Measurements from ENCODE around the gene TMEM86A.

The TMEM86A gene

DNA sequence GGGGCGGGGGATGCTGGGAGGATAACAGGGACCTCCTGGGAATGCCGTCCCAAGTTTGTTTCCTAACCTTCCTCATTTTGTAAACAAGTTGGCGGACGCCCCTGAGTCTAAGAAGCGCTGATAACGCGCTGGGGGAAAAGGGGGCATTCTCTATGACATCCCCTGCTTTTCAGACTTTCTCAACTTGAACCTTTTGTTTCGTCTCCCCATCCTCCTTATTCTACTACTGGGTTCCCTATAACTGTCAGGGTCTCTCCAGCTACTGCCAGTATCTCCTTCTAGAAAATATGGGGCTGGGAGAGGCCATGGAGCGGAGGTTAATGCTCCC, 654 bp downstream of the TMEM86A start:
- DNase-seq (ENCODE audit: low read depth, low spot score): no peak
- H3K27ac ChIP-seq: peak overlapping the region; percentile 59

DNA sequence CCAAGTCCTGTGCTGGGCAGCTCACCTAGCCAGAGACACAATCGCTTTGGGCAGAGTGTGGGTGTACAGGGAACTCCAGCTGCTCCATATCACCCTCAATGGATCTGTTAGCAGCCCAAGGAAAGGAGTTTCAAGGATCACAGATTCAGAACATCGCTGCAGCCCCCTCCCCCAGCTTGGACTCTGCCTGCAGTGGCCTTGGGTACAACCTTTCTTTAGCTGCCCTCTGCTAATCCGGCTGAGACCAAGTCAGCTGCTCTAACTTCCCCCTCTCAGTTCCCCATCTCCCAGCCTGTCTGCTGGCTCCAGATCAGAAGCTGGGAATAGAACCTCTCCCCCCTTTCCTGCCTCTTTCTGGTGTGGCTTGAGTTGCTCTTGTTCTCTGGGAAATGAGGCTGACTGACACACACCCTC, 1.3 kb downstream of the TMEM86A start:
- H3K27ac ChIP-seq: no peak overlapping the region
- no peak for DNase-seq (ENCODE audit: low read depth, low spot score)

- DNase-seq (ENCODE audit: low read depth, low spot score): no peak
- H3K27ac ChIP-seq: no peak overlapping the region
Observed at GRCh38 chr11:18700375-18700774, 1.8 kb downstream of the TMEM86A start.

GRCh38 chr11:18700872-18701271, 2.3 kb downstream of the TMEM86A start:
- DNase-seq (ENCODE audit: low read depth, low spot score): no peak
- H3K27ac ChIP-seq: no peak overlapping the region

DNA sequence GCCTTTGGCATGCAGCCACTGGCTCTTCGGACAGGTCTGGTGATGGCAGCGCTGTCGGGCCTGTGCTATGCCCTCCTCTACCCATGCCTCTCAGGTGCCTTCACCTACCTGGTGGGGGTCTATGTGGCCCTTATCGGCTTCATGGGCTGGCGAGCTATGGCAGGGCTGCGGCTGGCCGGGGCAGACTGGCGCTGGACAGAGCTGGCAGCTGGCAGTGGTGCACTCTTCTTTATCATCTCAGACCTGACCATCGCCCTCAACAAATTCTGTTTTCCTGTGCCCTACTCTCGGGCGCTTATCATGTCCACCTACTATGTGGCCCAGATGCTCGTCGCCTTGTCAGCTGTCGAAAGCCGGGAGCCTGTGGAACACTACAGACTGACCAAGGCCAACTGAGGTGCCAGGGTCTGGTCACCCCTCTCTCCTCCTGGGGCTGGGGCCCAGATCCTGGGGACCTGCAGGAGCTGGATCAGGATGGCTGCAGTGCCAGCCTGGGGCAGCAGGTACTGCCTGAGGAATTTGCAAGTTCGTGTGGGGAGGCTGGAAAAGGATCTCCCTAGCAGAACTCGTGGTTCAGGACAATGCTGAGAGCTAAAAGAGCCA, 3.1 kb downstream of the TMEM86A start:
- DNase-seq (ENCODE audit: low read depth, low spot score): no peak
- H3K27ac ChIP-seq: no peak overlapping the region

DNA sequence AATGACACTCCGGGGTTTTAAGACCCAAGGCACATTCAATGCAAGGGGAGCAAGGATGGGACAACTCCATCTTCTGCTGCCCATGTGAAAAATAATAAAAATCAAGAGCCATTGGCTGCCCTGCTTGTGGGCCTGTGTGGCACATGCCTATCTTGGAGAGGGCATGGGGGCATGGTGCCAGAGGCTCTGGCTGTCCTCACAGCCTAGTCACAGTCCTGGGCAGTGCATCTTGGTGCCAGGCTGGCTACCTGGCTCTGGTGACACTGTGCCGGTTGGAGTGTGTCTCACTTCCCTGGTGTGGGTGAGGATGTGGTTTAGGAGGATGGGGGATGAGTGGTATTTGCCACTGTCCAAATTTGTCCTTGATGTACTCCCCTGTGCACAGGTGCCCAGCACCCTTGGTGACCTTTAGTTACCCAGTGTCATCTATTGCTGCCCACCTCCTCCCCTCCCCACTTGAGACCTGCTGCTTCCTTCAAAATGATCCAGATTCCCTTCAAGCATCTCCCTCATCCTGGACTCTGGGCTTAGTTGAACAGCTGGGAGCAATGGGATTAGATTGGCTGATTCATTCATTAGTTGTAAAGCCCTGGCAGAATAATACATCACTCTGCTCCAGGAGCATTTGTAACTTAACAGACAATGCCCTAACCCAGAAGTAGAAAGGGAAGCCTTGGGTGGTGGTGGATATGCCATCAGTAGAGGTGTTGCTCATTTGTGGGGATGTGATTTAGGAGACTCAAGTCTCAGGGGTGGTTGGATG, 4.6 kb downstream of the TMEM86A start:
- H3K27ac ChIP-seq: no peak overlapping the region
- DNase-seq (ENCODE audit: low read depth, low spot score): no peak

DNA sequence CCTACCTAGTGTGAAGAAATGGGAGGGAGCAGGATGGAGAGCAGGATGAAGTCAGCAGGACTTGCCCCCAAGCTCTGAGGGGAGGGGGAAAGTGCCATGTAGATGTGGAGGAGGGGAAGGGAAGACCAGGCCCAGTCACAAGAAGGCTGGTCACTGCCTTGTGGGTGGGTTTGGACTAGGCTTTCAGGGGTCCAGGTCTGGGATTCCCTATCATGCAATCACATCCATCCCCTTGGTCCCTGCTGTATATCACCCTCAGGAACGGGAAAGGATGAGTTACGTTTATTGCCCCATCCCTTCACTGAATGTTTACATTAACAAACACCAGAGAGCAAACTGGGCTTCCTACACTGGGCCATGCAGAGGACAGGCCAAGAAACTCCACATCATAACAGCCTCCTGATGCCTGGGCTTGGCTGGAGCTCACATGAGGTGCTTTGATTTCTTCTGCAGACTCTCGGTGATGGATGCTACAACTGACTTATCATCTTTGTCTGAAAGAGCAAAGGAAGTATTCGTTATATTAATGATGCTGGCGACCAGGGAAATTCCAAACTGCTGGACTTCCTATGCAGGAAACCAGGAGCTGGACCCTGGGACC, 5.6 kb downstream of the TMEM86A start:
- H3K27ac ChIP-seq: no peak overlapping the region
- DNase-seq (ENCODE audit: low read depth, low spot score): no peak

DNA sequence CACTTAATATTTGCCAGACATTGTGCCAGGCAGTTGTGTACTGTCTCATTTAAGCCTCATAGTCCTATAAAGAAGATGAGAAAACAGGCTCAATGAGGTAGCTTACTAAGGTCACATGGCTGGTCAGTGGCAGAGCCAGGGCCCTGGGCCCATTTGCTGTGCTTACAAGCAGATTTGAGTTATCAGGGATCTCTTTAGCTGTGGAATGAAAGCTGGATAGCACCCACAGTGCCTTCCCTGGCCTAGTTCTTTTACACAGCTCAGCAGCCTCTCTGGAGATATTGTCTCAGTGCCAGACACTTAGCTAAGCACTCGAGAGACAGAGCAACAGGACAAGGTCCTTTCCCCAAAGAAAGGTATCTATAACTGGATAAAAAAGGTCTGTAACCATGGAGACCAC, 6.1 kb downstream of the TMEM86A start:
- no peak for DNase-seq (ENCODE audit: low read depth, low spot score)
- H3K27ac ChIP-seq: no peak overlapping the region

GRCh38 chr11:18705651-18706281, 7.2 kb downstream of the TMEM86A start:
- peak overlapping the region; percentile 6 for H3K27ac ChIP-seq
- DNase-seq (ENCODE audit: low read depth, low spot score): no peak

DNA sequence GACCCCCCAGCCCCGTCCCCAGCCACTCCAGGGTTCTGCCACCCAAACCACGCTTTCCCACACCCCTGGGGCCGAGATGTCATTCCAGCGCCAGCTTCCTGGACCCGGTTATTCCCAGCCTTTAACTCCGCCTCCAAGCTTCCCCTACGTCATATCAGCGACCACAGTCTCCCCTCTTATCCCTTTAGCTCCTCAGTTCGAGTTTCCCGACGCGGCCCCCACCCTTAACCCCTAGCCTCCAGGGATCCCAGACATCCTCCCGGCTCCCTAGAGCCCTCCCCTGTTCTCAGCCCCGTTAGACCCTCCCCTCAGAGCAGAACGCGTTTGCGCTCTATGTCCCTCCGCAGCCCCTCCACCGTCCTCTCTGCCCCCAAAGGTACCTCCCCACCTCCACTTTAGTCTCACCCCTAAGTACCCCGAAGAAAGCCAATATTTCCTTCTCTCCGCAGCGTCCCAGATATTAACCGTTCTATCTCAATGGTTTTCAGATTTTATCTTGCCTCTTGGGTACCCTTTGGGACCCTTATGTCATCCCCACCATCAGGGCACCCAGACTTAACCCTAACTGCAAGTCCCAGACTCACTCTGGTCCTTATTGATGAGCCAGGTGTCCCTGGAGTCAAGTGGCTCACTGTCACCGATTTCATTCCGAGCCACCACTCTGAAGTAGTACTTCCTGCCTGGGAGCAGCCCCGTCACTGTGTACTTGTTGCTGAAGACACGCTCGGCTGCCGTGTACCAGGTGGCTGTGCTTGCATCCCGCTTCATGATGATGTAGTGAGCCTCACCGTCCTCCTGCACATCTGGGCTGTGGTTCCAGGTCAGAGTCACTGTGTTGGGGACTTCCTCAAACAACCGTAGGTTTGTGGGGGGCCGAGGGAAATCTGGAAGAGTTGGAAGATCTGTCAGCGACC, 8.0 kb downstream of the TMEM86A start:
- no peak for DNase-seq (ENCODE audit: low read depth, low spot score)
- H3K27ac ChIP-seq: peak overlapping the region; percentile 6

GRCh38 chr11:18707811-18708340, 9.3 kb downstream of the TMEM86A start:
- DNase-seq (ENCODE audit: low read depth, low spot score): no peak
- H3K27ac ChIP-seq: no peak overlapping the region

DNA sequence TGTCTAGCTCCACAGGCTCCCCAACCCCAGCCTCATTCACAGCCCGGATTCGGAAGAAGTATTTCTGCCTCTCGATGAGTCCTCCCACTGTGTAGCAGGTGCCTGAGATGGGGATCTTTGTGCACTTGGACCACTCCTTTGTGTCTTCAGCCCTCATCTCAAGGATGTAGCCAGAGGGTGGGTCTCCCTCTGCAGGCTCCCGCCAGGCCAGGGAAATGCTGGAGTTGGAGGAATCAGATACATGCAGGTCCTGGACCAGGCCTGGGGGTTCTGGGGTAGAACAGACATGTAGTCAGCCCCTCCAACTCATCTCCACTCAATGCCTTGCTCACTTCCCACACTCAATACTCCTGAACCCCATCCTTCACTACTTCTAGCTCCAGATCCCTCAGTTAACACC, 10.8 kb downstream of the TMEM86A start:
- H3K27ac ChIP-seq: no peak overlapping the region
- no peak for DNase-seq (ENCODE audit: low read depth, low spot score)

DNA sequence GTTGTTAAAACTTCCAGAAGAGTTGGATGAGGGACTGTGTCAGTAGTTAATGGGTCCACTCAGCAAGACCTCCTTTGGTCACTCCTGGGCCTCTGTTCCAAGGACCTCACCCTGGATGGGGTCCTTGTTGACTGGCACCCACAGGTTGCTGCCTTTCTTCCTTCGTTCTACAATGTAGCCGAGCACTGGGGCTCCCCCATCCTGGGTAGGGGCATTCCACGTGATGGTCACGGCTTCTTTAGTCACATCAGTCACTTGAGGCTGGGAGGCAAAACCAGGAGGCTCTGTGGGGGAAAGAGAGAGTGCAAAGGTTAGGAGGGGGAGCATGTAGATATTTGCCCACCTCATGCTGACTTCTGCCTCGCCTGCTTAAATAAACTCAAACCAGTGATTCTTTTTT, 12.0 kb downstream of the TMEM86A start:
- H3K27ac ChIP-seq: no peak overlapping the region
- no peak for DNase-seq (ENCODE audit: low read depth, low spot score)

GRCh38 chr11:18713646-18714442, 15.3 kb downstream of the TMEM86A start:
- DNase-seq (ENCODE audit: low read depth, low spot score): no peak
- no peak overlapping the region for H3K27ac ChIP-seq

- DNase-seq (ENCODE audit: low read depth, low spot score): no peak
- H3K27ac ChIP-seq: no peak overlapping the region
Observed at GRCh38 chr11:18714443-18714780, 15.8 kb downstream of the TMEM86A start.

DNA sequence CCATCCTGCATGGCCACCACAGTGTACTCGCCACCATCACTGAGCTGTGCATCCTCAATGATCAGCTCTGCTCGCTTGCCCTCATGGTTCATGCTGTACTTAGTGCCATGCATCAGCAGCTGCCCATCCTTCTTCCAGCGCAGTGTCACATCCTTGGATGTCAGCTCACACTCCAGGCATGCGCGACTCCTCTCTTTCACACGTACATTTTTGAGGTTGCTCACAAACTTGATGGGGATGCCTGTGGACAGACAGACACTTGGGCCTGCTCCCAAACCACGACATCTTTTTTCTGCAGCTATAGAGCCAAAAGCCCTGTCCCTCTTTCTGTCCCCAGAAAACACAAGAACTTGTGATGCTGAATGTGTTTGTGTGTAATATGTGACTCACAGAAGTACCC, 16.9 kb downstream of the TMEM86A start:
- H3K27ac ChIP-seq: no peak overlapping the region
- no peak for DNase-seq (ENCODE audit: low read depth, low spot score)

DNA sequence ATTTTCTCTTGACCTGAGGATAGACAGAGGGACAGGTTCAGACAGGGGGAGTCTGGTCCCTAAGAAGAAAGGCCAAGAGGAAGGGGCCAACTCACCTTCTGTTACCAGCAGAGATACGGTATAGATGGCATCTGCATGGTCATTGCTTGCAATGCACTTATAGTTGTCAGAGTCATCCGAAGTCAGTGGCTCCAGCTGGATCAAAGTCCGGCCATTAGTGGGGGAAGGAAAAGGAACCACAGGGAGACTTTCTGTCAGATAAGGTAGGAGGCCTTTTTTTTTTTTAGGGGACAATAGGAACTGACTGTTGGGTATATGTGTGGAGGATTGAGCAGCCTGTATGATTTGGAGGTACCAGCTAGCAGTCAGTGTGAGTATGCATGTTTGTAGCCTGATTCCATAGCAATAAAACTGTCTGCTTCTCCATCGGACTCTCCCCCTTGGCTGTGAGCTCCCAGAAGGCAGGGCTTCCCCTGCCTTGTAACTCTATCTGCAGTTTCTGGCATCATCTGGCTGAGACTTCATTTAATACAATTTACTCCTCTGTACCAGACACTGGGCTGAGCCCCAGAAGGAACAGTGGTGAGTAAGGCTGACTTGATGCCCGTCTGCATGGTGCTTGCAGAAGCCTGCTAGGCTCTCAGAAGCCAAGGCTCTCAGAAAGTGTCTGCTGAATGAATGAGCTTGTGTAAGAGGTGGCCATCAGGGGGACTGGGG, 21.7 kb downstream of the TMEM86A start:
- H3K27ac ChIP-seq: peak overlapping the region; percentile 45
- DNase-seq (ENCODE audit: low read depth, low spot score): peak; percentile 31

DNA sequence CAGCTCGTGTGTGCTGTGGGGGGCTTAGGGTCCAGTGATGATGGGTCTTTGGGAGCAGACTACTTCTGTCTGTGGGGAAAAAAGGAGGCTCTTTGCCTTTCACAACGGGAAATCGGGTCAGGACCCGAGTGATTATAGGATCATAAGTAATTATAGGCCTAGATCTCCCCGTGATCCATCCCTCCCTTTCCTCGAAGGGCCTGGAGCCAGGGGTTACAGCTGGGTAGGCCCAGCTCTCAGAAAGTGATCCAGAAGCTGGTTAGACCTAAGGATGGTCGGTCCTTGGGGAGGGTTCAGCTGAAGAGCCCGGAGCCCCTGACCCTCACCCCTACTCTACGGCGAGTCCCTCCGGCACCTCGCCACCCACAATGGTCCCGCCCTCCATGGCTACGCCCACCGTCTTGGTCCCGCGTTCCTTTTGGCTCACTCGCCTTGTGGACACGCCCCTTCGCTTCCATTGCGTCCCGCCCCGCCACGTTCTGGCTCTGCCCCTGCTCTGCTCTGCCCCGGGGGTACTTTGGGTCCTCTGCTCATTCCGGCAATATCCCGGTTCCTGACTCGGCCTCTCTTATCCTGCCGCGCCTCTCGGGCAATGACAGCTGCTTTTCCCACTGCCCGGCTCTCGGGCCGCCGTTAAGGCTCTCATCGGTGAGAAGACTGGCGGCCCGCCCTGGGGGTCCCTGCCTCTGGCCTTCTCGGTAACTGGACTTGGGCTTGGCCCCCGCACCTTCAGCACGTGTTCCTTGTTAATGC, 22.4 kb downstream of the TMEM86A start:
- H3K27ac ChIP-seq: peak overlapping the region; percentile 45
- no peak for DNase-seq (ENCODE audit: low read depth, low spot score)

Data from epithelial cell of prostate (primary cell).